Hepatocyte (in vitro differentiated cells): Measurements from ENCODE around the gene MT4. TPM values are rescaled to one million over a fixed set of nuclear protein-coding genes. Genes with fewer than 3 reads are reported as not detected.

Experiments
- DNase-seq: peaks from one replicate; pipeline ENCODE4 v3.0.0-alpha.2; 2016; ENCODE audit warnings: low spot score
- H2AFZ ChIP-seq: fragments of 200-600 bp; sonication (generic); 2 replicates; pipeline ENCODE4 v1.6.0; 2016; ENCODE audit warnings: antibody characterized with exemption, mild to moderate bottlenecking
- H3K27ac ChIP-seq: fragments of 200-600 bp; sonication (generic); 2 replicates; pipeline ENCODE4 v1.5.1; 2016; ENCODE audit warnings: mild to moderate bottlenecking
- H3K27me3 ChIP-seq: fragments of 200-600 bp; sonication (generic); 2 replicates; pipeline ENCODE4 v1.6.1; 2016
- H3K36me3 ChIP-seq: fragments of 200-600 bp; sonication (generic); replicated peaks from 2 replicates; pipeline ENCODE4 v1.5.1; 2016; ENCODE audit warnings: low read depth; ENCODE audit not compliant: insufficient read depth
- H3K4me1 ChIP-seq: fragments of 200-600 bp; sonication (generic); 2 replicates; pipeline ENCODE4 v1.5.1; 2016; ENCODE audit warnings: mild to moderate bottlenecking, moderate library complexity; ENCODE audit not compliant: insufficient read depth
- H3K4me2 ChIP-seq: fragments of 200-600 bp; sonication (generic); 2 replicates; pipeline ENCODE4 v1.6.0; 2016
- H3K4me3 ChIP-seq: fragments of 200-600 bp; sonication (generic); 2 replicates; pipeline ENCODE4 v1.5.1; 2016; ENCODE audit warnings: mild to moderate bottlenecking
- H3K79me2 ChIP-seq: fragments of 200-600 bp; sonication (generic); 2 replicates; pipeline ENCODE4 v1.6.0; 2017; ENCODE audit warnings: mild to moderate bottlenecking
- H3K9me2 ChIP-seq: fragments of 200-600 bp; sonication (generic); replicated peaks from 2 replicates; pipeline ENCODE4 v1.6.0; 2017; ENCODE audit warnings: mild to moderate bottlenecking; ENCODE audit not compliant: insufficient read depth
- H3K9me3 ChIP-seq: fragments of 200-600 bp; sonication (generic); 2 replicates; pipeline ENCODE4 v1.5.1; 2016; ENCODE audit warnings: low read depth, mild to moderate bottlenecking
- H4K20me1 ChIP-seq: fragments of 200-600 bp; sonication (generic); 2 replicates; pipeline ENCODE4 v1.6.0; 2016; ENCODE audit warnings: mild to moderate bottlenecking; ENCODE audit not compliant: insufficient read depth, poor library complexity, severe bottlenecking
- CTCF ChIP-seq: fragments of 200-600 bp; sonication (generic); IDR thresholded peaks from 2 replicates; pipeline ENCODE4 v1.5.1; 2016; ENCODE audit warnings: antibody characterized with exemption, mild to moderate bottlenecking; ENCODE audit not compliant: poor library complexity
- EZH2 ChIP-seq: fragments of 200-600 bp; sonication (generic); IDR thresholded peaks from 2 replicates; pipeline ENCODE4 v1.6.1; 2016; ENCODE audit warnings: antibody characterized with exemption, mild to moderate bottlenecking, borderline replicate concordance
- EZH2phosphoT487 ChIP-seq: fragments of 200-600 bp; sonication (generic); IDR thresholded peaks from one replicate; pipeline ENCODE4 v1.6.1; 2018; ENCODE audit warnings: antibody characterized with exemption, mild to moderate bottlenecking, low read depth, moderate library complexity; ENCODE audit not compliant: unreplicated experiment, severe bottlenecking
- WGBS: methylation state at CpG from one replicate; pipeline ENCODE4 v1.1.6; 2016; ENCODE audit warnings: low lambda C conversion rate; ENCODE audit errors: missing lambda C conversion rate; 5-methylcytosine and 5-hydroxymethylcytosine counted together
- polyA plus RNA-seq: library from polyadenylated mRNA; unstranded; fragments of >200 nt; fragmentation: Nextera tagmentation; extraction: Ambion mirVana; gene quantifications from 2 replicates; pipeline ENCODE4 v1.2.1, GENCODE V29; 2016
- total RNA-seq: library from RNA; depleted of rRNA; stranded (reverse); fragments of >200 nt; gene quantifications from 2 replicates; pipeline ENCODE4 v1.2.3, GENCODE V29; 2014

Gene MT4
- total and polyA plus RNA-seq, 2 experiments from 2014 or later = not detected

GRCh38 chr16:56534847-56535383, 30.0 kb upstream of the MT4 start:
- no peaks in the 10 kb centered on the region for H3K9me2 ChIP-seq
- no peaks in the 10 kb centered on the region for H3K36me3 ChIP-seq
- 83% methylated on average over 8 of the region's 8 CpGs for WGBS

GRCh38 chr16:56538331-56538730, 26.5 kb upstream of the MT4 start:
- DNase-seq = no peak
- no peaks in the 10 kb centered on the region for H3K9me2 ChIP-seq
- H3K9me3 ChIP-seq = no peaks in the 10 kb centered on the region
- H3K79me2 ChIP-seq = no peaks in the 10 kb centered on the region
- peaks cover 26% of the 10 kb centered on the region for H3K27me3 ChIP-seq
- H3K4me3 ChIP-seq = no peak overlapping the region
- no peak overlapping the region for H3K4me2 ChIP-seq
- H2AFZ ChIP-seq = no peak overlapping the region
- H3K27ac ChIP-seq = no peak overlapping the region
- no peaks in the 10 kb centered on the region for H3K36me3 ChIP-seq
- H3K4me1 ChIP-seq = no peaks in the 10 kb centered on the region
- WGBS = 93% methylated on average over 7 of the region's 7 CpGs
- TF ChIP-seq EZH2 (no peak), CTCF (no peak), EZH2phosphoT487 (no peak)
- no peaks in the 10 kb centered on the region for H4K20me1 ChIP-seq

More at GRCh38 chr16:56534847-56535383, 30.0 kb upstream of the MT4 start:
- Histone ChIP-seq H3K27ac (no peak overlapping the region), H3K4me2 (no peak overlapping the region), H3K4me1 (no peaks in the 10 kb centered on the region), H3K79me2 (no peaks in the 10 kb centered on the region), H2AFZ (no peak overlapping the region), H4K20me1 (no peaks in the 10 kb centered on the region), H3K27me3 (peaks cover 30% of the 10 kb centered on the region), H3K9me3 (no peaks in the 10 kb centered on the region), H3K4me3 (no peak overlapping the region)
- TF ChIP-seq EZH2phosphoT487 = no peak
- TF ChIP-seq CTCF = no peak
- TF ChIP-seq EZH2 = no peak
- DNase-seq = no peak

- Histone ChIP-seq H3K79me2 (no peaks in the 10 kb centered on the region), H3K27ac (no peak overlapping the region), H3K9me3 (no peaks in the 10 kb centered on the region), H2AFZ (no peak overlapping the region), H4K20me1 (no peaks in the 10 kb centered on the region), H3K9me2 (no peaks in the 10 kb centered on the region), H3K4me3 (no peak overlapping the region), H3K4me1 (no peaks in the 10 kb centered on the region), H3K4me2 (no peak overlapping the region), H3K27me3 (peaks cover 14% of the 10 kb centered on the region), H3K36me3 (no peaks in the 10 kb centered on the region)
- TF ChIP-seq EZH2phosphoT487 (no peak), EZH2 (no peak), CTCF (no peak)
- 83% methylated on average over 4 of the region's 4 CpGs for WGBS
- no peak for DNase-seq
Measured at GRCh38 chr16:56539656-56540055, 25.2 kb upstream of the MT4 start.
